GM21723 (cell line): ENCODE measurements around the gene ARHGEF28.

ENCODE experiments used
- ATAC-seq: cut with Tn5 transposase; IDR thresholded peaks from one replicate; pipeline ENCODE4 v1.9.1; 2021; ENCODE audit warnings: mild to moderate bottlenecking, moderate library complexity; ENCODE audit not compliant: unreplicated experiment

The ARHGEF28 gene

GRCh38 chr5:73896097-73896496, 270.1 kb downstream of the ARHGEF28 start:
- no peak for ATAC-seq

DNA sequence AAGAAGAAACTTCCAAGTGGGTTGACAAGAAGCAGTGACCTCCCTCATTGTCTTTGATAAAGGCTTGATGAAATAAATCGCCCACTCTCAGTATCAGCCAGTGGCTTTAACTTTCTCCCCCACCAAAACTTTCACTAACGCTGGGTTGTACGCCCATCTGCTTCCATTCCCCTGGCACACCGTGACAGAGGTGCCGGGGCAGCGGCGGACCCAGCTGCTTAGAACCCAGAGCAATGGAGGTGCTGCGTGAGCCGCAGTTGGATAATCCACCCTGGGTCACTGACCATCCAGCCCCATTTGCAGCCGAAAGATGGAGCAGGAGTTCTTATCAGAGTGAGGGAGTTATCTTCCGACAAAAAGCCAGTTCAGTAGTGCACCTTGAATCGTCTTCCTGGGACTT, 270.7 kb downstream of the ARHGEF28 start:
- no peak for ATAC-seq

GRCh38 chr5:73897893-73898292, 271.9 kb downstream of the ARHGEF28 start:
- ATAC-seq, result no peak

DNA sequence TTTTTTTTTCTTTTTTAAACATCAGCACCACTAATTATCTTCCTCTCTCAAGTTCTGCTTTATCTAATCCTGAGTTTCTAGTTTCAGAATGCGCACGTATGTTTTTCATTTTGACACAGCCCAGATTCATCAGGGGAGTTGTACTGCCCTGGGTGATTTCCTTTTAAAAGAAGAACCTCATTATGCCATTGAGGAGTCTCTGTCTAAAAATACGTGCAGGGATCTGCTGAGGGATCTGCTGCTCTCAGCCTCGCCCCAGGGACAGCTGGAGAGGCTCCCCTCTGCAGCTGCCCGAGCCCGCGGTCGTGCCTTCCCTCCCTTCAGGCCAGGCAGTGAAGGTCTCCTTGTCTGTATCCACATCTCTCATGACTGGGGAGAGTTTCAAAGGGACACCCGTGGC, 273.1 kb downstream of the ARHGEF28 start:
- peak; percentile 85 for ATAC-seq

DNA sequence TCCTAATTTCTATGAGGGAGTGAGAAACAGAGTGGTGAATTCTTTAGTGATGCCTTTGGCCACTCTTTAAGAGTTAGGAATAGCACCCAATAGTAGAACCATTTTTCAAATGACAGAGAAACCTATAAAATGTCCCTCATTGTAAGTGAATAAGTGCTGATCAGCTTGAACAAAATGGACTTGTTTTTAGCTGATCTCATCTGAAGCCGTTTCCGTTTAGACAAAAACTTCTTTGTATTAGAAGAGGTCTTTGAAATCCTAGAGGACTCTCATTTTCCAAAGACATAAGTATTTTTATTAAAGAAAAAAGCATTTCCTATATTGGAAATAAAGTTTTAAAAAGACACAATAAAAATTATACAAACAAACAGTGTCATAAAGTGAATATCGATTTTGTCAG, 273.9 kb downstream of the ARHGEF28 start:
- ATAC-seq, result no peak

DNA sequence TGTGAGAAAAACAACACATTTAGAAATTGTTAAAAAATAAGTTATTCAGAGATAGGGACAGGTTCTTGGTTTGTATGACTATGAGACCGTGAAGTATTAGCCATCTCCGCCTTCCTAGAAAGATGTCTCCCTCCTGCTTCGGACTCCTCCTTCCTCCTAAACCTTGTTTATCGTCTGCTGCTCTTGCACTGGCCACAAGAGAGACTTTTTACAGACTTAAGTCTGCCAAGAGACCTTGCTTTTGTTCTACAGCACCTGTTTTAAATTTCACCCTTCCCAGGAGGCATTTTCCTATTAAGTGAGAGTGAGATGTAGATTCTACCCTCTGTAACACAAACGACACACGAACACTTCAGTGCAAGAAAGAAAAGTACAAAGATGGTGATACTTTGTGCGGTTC, 274.6 kb downstream of the ARHGEF28 start:
- ATAC-seq, result no peak

DNA sequence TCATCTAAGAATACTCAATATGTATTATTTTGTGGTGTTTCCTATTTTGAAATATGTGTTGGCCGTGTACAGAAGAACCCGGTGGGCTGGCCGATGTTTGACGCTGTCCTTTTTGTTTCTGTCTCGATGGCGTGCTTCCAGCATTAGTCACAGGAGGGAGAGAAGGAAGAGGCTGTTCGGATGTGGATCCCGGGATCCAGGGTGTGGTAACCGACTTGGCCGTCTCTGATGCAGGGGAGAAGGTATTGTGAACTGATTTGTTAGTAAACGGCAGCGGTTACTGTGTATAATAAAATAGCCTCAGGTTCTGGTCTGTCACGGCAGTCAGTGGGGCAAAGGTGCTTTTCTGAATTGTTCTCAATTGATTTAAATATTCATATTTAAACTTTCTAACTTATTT, 275.0 kb downstream of the ARHGEF28 start:
- ATAC-seq, result no peak

GRCh38 chr5:73901455-73901854, 275.5 kb downstream of the ARHGEF28 start:
- no peak for ATAC-seq

DNA sequence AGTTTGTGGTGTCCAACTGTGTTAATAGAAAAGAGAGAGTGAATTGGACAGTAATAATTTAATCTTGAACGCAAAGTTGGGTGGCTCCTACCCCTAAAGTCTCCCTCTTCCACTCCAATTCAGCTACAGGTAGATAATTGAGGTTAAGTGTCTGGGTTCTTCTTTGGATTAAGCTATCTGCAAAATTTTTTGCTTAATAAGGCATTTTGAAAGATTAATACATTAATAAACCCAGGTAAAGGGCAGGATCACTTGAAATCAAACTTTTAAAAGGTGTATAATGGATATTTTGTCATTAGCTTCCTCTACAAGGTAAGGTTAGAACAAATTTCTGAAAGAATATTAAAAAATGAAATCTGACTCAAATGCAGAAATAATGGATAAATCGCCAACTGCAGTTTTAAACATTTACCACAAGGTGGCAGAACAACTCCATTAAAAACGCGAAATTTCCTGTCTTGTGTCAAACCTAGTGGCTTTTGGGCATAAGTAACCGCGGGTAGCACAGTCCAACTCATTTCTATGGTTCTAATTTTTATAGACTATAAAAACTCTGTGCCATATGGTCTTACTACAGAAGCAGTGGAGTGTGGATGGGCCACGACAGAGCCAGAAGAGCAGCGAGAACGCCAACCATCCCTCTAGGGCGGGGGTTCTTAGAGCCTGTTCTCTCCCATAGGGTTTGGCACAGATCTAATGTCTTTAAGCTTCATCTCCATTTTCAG, 276.5 kb downstream of the ARHGEF28 start:
- ATAC-seq, result no peak

DNA sequence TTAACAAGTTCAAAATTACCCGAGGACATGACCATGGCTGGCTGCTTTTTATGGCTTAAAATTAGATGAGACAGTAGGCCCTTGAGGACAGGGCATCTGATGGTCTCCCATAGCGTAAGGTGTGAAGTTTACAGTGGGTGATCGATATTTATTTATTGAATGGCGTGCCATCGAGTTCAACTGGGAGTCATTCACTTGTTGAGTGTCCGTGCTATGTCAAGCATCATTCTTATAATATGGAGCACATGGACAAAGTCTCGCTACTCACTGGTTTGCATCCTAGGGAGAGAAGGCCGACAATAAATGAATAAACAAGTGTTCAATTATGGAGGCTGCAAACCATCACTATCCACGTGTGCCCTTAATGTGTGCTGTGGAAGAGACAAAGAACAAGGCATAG, 277.2 kb downstream of the ARHGEF28 start:
- ATAC-seq, result no peak

GRCh38 chr5:73906277-73906676, 280.3 kb downstream of the ARHGEF28 start:
- no peak for ATAC-seq

DNA sequence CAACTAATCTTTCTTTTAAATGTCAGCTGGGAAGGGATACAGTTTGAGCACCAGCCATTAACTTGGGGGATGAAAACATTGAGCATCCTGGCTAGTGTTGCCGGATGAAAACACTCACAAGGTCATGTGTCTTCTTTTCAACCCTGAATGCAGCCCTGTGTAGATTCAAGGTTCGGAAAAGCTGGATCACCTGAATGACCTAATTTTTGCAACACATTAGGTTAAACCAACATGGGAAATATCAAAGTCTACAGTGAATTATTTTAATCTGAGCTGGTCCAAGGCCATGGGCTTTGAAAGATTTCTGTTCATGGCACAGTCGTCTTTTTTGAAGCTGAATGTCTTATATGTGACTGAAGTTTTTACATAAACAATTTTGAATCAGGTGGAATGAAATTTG, 281.2 kb downstream of the ARHGEF28 start:
- ATAC-seq, result no peak

- no peak for ATAC-seq
Measured at GRCh38 chr5:73908395-73908794, 282.4 kb downstream of the ARHGEF28 start.

GRCh38 chr5:73908846-73909245, 282.9 kb downstream of the ARHGEF28 start:
- ATAC-seq, result no peak

DNA sequence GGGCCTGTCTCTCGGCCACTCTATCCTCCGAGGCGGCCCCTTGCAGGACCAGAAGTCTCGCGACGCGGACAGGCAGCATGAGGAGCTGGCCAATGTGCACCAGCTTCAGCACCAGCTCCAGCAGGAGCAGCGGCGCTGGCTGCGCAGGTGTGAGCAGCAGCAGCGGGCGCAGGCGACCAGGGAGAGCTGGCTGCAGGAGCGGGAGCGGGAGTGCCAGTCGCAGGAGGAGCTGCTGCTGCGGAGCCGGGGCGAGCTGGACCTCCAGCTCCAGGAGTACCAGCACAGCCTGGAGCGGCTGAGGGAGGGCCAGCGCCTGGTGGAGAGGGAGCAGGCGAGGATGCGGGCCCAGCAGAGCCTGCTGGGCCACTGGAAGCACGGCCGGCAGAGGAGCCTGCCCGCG, 283.5 kb downstream of the ARHGEF28 start:
- no peak for ATAC-seq

DNA sequence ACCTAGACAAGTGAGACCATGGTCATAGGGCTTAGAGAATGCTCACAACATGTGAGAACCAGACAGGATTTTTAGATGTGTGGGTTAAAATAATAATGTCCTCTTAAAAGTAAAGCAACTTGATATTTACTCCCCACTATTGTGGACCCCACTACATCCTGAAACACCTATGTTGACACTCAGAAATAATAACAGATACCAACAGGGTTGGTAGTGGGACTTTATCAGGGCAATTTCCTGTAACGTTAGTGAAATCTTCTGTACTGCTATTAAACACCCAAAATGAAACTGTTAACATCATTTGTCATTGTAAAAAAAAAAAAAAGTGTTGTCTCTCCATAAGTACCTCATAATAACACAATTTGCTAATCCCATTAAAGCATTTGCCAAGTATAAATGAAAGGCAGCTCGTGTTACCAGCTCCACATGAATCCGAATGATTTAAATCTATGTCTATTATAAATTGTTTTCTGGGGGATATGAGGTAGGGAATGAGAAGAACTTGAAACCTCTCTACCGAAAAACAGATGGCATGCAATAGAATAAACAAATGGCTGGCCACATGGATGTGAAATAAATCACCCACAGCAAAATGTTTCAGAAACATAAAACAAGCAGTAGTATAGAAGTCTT, 285.9 kb downstream of the ARHGEF28 start:
- no peak for ATAC-seq

DNA sequence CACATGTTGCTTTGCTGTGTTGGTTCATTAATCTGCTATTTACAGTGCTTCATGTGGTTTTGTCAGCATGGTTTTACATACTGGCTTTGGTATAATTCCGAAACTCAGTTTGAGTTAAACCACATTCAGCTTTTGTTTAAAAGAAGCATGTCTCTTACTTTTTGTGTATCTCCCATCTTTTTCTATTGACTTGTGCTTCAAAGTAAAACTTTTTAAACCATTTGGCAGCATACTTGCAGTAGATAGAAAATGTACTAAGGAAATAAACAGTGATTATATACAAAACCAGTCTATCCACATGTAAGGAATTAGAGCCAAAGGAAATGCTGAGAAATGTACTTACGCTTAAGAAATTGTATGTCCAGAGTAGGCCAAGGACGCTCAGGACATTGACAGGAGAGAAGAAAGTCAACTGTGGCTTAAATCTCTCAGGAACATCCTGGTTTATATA, 286.9 kb downstream of the ARHGEF28 start:
- peak; percentile 72 for ATAC-seq

DNA sequence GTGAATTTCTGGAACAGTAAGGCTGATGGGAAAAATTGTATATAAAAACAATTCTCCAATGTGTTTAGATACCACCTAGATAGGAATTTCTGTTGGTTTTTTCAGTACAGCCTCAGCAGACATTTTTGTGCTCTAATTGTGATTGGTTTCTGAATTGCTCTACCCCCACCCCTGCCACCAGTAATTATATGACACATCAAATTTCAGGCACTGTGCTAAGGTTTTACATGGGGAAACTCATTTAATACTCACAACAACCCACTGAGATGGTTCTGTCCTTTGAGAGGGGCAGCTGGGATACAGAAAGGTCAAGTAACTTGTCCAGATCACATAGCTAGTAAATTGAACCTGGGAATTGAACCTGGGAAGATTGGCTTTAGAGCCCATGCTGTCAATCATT, 288.0 kb downstream of the ARHGEF28 start:
- ATAC-seq, result no peak

DNA sequence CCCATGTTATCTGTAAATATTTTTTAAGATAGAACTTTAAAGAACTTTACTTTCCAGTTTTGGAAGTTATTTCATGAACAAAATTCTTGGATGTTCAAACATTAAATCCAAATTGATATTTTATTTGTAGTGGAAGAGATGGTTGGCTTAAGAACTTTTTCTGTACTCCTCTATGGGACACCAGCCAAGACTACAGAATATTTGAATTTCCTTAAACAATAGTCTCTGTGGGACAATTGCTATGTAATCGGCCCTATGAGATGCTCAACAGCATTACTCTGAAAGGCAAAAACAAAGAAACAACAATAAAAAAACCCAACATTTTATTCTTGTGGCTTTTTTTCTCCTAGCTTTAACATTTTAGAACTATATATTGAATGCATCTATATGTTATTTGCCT, 289.3 kb downstream of the ARHGEF28 start:
- no peak for ATAC-seq

DNA sequence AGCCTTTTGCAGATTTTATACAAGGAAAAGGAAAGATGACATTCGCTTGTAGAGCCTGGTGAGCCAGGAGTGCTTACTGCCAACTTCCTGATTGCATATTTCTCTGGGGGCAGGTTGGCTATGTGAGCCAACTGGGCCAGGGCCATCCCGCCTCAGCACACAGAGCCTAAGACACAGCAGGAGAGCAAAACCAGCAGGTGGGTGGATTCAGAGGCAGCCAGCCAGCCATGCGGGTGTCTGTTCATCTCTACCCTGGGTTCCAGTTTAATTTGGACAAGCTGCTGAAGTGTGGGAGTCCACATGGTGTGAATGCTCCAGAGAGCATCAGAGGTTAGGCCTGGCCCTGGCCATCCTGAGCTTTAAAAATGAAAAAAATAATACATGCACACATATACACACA, 291.4 kb downstream of the ARHGEF28 start:
- no peak for ATAC-seq

DNA sequence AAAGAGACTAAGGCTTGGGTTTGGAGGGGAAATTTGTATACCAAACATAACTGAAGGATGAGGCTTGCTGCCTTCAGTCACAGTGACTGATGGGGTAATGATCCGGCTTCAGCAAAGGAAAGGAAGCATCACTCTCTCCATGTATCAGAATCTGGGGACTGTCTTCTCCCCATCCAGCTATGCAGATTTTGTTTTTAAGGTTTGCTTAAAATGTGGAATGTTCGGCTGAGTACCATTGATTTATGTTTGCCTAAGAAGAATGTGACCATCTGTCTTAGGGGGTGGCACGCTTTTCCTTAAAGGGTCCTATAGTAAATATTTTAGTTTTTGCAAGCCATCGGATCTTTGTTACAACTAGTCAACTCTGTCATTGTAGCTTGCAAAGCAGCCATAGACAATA, 291.9 kb downstream of the ARHGEF28 start:
- no peak for ATAC-seq

GRCh38 chr5:73918791-73919221, 292.8 kb downstream of the ARHGEF28 start:
- ATAC-seq, result no peak

DNA sequence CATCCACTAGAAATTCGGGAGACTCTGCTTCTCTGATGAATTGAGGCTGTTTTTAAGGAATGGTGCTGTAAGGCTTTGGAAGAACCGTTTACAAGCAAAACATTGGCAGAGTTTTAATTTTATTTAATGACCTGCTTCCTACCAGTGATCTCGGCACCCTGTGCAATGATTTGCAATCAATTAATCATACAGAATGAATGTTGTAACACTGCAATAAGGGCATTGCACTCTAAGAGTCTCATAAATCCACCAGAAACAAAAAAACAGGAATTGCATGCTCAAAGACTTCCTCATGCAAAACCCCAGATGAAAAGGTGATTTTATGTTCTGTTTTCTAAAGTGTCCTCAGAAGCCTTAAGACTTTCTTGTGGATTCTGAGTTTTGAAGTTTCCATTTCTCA, 295.7 kb downstream of the ARHGEF28 start:
- ATAC-seq, result no peak
